Measurements from ENCODE around the gene DCAF16. TPM values are rescaled to one million over a fixed set of nuclear protein-coding genes. Genes with fewer than 3 reads are reported as not detected.

The DCAF16 gene
- total RNA-seq, 1 experiment from 2014 or later: 46.2 TPM

DNA sequence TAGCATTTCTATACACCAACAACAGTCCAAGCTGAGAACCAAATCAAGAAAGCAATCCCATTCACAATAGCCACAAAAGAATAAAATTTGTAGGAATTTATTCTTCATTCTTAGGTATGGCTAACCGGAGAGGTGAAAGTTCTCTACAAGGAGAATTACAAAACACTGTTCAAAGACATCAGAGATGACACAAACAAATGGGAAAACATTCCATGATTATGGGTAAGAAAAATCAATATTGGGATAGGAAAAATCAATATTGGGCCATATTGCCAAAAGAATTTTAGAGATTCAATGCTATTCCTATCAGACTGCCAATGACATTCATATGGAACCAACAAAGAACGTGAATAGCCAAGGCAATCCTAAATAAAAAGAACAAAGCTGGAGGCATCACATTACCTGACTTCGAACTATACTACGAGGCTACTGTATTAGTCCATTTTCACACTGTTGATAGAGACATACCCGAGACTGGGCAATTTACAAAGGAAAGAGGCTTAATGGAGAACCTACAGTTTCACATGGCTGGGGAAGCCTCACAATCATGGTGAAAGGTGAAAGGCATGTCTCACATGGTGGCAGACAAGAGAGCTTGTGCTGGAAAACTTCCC lies 49.3 kb upstream of the DCAF16 start:
- Histone ChIP-seq H3T11ph (ENCODE audit: low read length) (no peak overlapping the region), H3K56ac (ENCODE audit: insufficient read length, low read depth, low read length) (no peak overlapping the region), H3K79me2 (ENCODE audit: insufficient read depth, low read length) (no peaks in the 10 kb centered on the region), H3K4me1 (ENCODE audit: insufficient read depth, low read length) (no peaks in the 10 kb centered on the region), H3K79me1 (ENCODE audit: insufficient read depth, low read depth, low read length, poor library complexity, severe bottlenecking) (no peaks in the 10 kb centered on the region), H2BK120ac (ENCODE audit: low read depth, low read length, poor library complexity, severe bottlenecking) (no peak overlapping the region), H2BK20ac (ENCODE audit: low read depth, low read length, poor library complexity, severe bottlenecking) (no peak overlapping the region), H2BK15ac (ENCODE audit: low read depth, low read length) (no peak overlapping the region), H3K14ac (ENCODE audit: insufficient read depth, low read length) (no peak overlapping the region), H3K9ac (ENCODE audit: extremely low read depth, insufficient read length, low read length) (no peak overlapping the region), H3K27me3 (ENCODE audit: insufficient read depth, low read length) (no peaks in the 10 kb centered on the region), H4K5ac (ENCODE audit: insufficient read length, low read depth, low read length) (no peak overlapping the region), H3K23me2 (ENCODE audit: insufficient read length, low read depth, low read length, poor library complexity, severe bottlenecking) (no peaks in the 10 kb centered on the region), H2BK12ac (ENCODE audit: insufficient read length, low read depth, low read length) (no peak overlapping the region), H2BK5ac (ENCODE audit: insufficient read length, low read length) (no peak overlapping the region), H2AK5ac (ENCODE audit: insufficient read length, low read length) (no peak overlapping the region), H3K9me3 (ENCODE audit: control insufficient read depth, low read depth, low read length) (no peaks in the 10 kb centered on the region), H3K27ac (ENCODE audit: insufficient read length, low read depth, low read length) (no peak overlapping the region), H4K8ac (replicated peaks; ENCODE audit: insufficient read length, low read depth, low read length) (no peak overlapping the region), H2AFZ (ENCODE audit: low read length) (no peak overlapping the region), H3K4me2 (ENCODE audit: insufficient read depth, insufficient read length, low read length) (no peak overlapping the region), H3K18ac (ENCODE audit: insufficient read length, low read depth, low read length) (no peak overlapping the region), H3K23ac (ENCODE audit: insufficient read length, low read depth, low read length) (no peak overlapping the region), H3K4ac (ENCODE audit: low read depth, low read length) (no peak overlapping the region), H4K91ac (ENCODE audit: insufficient read length, low read depth, low read length) (no peak overlapping the region), H4K20me1 (ENCODE audit: control insufficient read depth, insufficient read depth, insufficient read length) (no peaks in the 10 kb centered on the region)
- TF ChIP-seq, protein P1, sequence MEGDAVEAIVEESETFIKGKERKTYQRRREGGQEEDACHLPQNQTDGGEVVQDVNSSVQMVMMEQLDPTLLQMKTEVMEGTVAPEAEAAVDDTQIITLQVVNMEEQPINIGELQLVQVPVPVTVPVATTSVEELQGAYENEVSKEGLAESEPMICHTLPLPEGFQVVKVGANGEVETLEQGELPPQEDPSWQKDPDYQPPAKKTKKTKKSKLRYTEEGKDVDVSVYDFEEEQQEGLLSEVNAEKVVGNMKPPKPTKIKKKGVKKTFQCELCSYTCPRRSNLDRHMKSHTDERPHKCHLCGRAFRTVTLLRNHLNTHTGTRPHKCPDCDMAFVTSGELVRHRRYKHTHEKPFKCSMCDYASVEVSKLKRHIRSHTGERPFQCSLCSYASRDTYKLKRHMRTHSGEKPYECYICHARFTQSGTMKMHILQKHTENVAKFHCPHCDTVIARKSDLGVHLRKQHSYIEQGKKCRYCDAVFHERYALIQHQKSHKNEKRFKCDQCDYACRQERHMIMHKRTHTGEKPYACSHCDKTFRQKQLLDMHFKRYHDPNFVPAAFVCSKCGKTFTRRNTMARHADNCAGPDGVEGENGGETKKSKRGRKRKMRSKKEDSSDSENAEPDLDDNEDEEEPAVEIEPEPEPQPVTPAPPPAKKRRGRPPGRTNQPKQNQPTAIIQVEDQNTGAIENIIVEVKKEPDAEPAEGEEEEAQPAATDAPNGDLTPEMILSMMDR (conservative IDR thresholded peaks at IDR 0.05): no peak
- Mint-ChIP-seq H3K9me3 (peaks cover 19 to 22% of the 10 kb centered on the region in 2 experiments), H3K4me1 (no peaks in the 10 kb centered on the region), H3K36me3 (ENCODE audit: insufficient read depth in 1 of 3, low read depth in 3 of 3) (peaks cover 25 to 29% (median 26%) of the 10 kb centered on the region in 3 experiments), H3K27ac (peak overlapping the region in 1 of 3 experiments; percentile 57; a peak in 1 of 7 replicates), H3K27me3 (ENCODE audit: low read depth) (no peaks in the 10 kb centered on the region), H3K4me3 (no peak overlapping the region)
- DNase-seq: no peak
- WGBS (ENCODE audit: extremely low coverage, insufficient read length, low lambda C conversion rate): no CpG with 5 or more reads among the region's 5 CpGs

All from H9 (cell line).